SHP77 (cell line): ENCODE measurements around the gene FOXC1.

Source experiments
- DNase-seq, 2 experiments: peaks; one replicate each; lab custom pipeline; 2025; lab: John Stamatoyannopoulos, UW

The FOXC1 gene

GRCh38 chr6:1584996-1585668, 24.6 kb upstream of the FOXC1 start:
- DNase-seq = no peak

- DNase-seq = no peak
These were observed 24.1 kb upstream of the FOXC1 start for GRCh38 chr6:1585669-1586049.

GRCh38 chr6:1586256-1586655, 23.5 kb upstream of the FOXC1 start:
- no peak for DNase-seq

- DNase-seq = no peak
These were observed 22.8 kb upstream of the FOXC1 start for GRCh38 chr6:1586861-1587450.

DNA sequence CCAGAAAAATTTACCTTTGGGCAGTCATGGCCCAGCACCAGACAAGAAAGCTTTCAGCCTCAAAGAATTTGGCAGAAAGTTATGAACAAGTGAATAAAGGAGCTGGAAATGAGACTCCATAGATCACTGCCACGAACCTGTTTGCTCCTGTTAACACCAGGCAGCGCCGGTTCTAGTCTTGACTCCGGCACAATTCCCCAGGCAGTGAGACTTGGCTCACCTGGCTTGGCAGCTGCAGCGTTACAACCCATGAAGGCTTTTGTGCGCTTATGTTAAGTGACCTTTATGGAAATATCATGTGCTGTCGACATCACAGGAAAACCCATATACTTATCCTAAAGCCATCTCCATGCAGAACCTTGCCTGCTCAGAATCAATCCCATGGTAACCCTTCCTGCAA, 22.2 kb upstream of the FOXC1 start:
- no peak for DNase-seq

- no peak for DNase-seq
These were observed 21.7 kb upstream of the FOXC1 start for GRCh38 chr6:1587977-1588376.

GRCh38 chr6:1589208-1589607, 20.5 kb upstream of the FOXC1 start:
- DNase-seq = no peak

- no peak for DNase-seq
These were observed 19.1 kb upstream of the FOXC1 start for GRCh38 chr6:1590580-1590979.

- no peak for DNase-seq
These were observed 18.5 kb upstream of the FOXC1 start for GRCh38 chr6:1591243-1591642.

DNA sequence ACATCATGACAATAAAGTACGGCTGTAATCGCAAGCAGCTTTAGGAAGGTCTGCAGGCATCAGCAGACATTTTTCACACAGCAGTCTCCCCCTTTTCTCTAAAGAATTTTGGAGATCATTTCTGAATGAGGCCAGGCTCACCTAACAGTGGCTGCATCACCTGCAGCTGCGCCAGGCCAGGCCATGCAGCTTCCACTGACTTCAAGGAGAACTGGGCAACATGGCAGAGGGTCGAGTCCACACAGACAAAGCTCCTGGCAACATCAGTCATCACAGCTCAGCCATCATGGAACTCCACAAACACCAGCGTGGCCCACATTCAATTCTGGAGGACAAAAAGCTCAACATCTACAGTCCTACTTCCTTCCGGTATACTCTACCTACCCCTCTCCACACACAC, 17.8 kb upstream of the FOXC1 start:
- no peak for DNase-seq

DNA sequence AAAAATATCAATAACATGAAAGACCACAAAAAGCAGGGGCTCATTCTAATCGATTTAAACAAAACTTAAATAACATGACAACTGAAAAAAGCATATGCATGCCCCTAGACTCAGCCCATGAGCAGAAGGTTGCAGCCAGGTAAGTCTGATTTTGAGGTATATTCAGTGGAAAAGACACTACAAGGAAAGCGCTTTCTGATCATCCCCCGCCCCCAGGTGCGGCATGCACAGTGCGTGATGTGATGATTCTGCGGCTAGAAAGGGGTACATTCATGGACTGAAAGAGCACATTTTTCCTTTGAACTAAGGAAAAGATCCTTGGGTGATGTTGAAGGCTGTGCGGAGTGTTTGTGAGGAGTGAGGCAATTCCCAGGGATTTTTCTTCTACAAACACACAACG, 16.9 kb upstream of the FOXC1 start:
- no peak for DNase-seq

- DNase-seq = no peak
These were observed 16.3 kb upstream of the FOXC1 start for GRCh38 chr6:1593286-1593957.

DNA sequence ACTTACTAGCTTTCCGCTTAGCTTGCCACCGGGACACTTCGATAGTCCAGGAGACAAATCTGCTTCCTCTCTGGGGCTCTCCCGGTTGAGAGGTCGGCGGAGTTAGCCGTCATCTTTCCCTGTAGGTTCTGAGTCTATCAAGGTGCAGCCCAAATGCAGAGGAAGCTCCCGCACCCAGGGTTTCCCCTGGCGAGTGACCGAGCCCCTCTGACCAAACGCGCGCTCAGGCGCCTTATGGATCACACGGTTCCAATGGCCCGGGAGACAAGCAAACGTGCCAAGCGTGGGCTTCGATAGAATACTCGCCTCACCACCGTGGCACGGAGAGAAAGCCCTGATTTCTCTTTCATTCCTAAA, 15.8 kb upstream of the FOXC1 start:
- no peak for DNase-seq

DNA sequence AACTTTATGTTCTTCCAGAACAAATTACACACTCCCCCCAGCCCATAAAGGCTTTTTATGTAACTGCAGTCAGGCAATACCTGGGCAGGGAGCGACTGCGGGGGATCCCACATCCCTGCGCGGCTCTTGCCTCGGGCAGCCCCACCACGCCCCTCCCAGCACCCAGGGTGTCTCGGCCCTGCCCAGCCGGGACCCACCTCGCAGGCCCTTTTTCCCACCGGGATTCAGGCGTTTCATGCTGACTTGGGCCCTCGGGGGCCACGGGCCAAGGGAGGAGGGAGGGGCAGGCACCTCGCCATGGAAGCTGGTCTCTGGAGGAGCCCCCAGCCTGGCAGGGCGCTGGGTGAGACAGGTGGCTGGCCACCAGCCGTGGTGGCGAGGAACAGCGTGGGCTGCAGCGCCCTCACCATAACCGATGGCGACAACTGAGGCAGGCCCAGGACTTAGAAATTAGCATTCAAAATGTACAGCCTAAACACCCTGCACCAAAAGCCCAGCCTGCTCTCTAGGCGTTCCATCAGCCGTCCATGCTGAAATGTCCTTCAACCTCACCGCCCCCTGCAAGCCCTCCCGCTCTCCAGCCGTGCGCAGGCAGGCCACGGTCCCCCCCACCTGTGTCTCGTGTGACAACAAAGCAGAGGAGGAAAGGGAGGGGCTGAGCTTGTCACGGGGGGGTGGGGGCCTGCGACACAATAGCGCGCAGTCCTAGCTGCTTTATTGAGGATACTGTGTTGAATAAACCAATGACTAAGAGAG, 15.1 kb upstream of the FOXC1 start:
- no peak for DNase-seq

GRCh38 chr6:1595271-1596087, 14.2 kb upstream of the FOXC1 start:
- no peak for DNase-seq

- peak; percentile 18 to 43 for DNase-seq
These were observed 13.4 kb upstream of the FOXC1 start for GRCh38 chr6:1596088-1596852.

- DNase-seq = no peak
These were observed 12.5 kb upstream of the FOXC1 start for GRCh38 chr6:1597121-1597744.

- no peak for DNase-seq
These were observed 11.8 kb upstream of the FOXC1 start for GRCh38 chr6:1597924-1598323.

DNA sequence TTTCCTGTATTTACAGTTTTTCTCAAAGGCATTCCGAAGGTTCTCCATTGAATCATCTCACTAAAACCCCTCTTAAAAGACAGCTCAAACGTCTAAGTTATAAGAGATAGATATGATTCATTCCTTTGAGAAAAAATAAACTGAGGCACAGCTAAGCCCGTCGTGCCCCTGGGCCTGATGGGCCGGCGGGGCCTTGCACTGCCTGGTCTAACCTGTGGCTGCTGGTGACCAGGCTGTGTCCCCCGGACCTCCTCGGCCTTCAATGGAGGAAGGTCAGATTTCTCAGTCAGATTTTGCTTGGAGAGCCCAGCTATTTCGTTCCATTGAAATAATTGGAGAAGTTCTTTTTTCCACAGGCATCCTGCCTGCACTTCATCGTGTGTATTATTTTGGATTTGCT, 11.3 kb upstream of the FOXC1 start:
- DNase-seq = no peak

DNA sequence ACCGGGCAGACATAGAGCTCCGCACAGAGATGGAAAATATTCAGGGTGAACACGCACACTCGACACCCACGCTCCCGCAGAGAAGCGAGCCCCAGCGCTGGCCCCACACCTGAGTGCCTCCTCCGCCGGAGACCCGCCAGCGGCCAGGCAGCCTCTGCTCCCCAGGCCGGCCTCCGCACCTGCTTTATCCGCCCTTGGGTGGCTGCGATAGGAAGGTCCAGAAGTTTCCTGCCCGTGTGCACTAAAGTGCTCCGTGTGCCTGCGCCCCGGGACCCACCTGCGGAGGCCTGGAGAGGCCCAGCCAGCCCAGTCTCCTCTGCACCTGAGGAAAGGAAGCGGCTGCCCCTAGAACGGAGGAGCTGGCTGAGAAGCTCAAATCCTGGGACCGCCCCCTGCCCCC, 10.8 kb upstream of the FOXC1 start:
- no peak for DNase-seq

GRCh38 chr6:1599469-1599868, 10.2 kb upstream of the FOXC1 start:
- DNase-seq = no peak
